Peyer's patch (tissue), 4 donors: ENCODE results near the gene PCNX2.

Experiments
- POLR2A ChIP-seq, 2 donors: fragments of 450-650 bp; IDR thresholded peaks; one replicate each; pipeline ENCODE4 v1.5.1; 2017; ENCODE audit warnings: antibody characterized with exemption in 2 of 2, mild to moderate bottlenecking in 2 of 2, moderate library complexity in 2 of 2
- TF ChIP-seq, protein P1 (sequence below), 6 experiments: fragments of 450-650 bp in 4 of 6; fragments of 200-600 bp in 2 of 6; sonication (generic) in 1 of 6; IDR thresholded peaks; one replicate each; pipeline ENCODE4 v1.5.1; 2017 to 2019; ENCODE audit warnings: antibody characterized with exemption in 6 of 6, mild to moderate bottlenecking in 3 of 6, moderate library complexity in 1 of 6

DNA sequence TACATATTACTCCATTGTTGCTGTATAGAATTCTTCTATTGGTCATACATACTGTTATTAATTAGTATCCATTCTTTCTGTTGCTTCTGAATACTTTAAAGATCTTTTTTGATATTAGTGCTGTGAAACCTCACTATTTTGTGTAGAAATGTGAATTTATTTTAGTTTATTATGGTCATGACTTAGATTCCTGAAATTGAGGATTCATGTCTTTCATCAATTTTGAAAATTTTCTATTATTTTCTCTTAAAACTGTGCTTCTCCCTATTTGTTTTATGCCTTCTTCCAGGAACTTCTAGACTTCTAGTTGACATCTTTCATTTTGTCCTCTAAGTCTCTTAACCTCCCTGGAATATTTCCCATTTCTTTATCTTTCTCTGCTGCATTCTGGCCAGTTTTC, 232.1 kb downstream of the PCNX2 start:
- TF ChIP-seq, protein P1, sequence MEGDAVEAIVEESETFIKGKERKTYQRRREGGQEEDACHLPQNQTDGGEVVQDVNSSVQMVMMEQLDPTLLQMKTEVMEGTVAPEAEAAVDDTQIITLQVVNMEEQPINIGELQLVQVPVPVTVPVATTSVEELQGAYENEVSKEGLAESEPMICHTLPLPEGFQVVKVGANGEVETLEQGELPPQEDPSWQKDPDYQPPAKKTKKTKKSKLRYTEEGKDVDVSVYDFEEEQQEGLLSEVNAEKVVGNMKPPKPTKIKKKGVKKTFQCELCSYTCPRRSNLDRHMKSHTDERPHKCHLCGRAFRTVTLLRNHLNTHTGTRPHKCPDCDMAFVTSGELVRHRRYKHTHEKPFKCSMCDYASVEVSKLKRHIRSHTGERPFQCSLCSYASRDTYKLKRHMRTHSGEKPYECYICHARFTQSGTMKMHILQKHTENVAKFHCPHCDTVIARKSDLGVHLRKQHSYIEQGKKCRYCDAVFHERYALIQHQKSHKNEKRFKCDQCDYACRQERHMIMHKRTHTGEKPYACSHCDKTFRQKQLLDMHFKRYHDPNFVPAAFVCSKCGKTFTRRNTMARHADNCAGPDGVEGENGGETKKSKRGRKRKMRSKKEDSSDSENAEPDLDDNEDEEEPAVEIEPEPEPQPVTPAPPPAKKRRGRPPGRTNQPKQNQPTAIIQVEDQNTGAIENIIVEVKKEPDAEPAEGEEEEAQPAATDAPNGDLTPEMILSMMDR (IDR thresholded peaks at IDR 0.05), result no peak
- TF ChIP-seq POLR2A (IDR thresholded peaks at IDR 0.05), result no peak
